NCI-H69 (cell line): ENCODE data around the gene XCR1.
"Not testable (repeated sequence)": the region's sequence is repeated elsewhere in the genome, so short reads cannot be mapped to it uniquely, and the experiment has no call there.

Source experiments
- DNase-seq: peaks from one replicate; lab custom pipeline; 2025; lab: John Stamatoyannopoulos, UW

Gene XCR1

DNA sequence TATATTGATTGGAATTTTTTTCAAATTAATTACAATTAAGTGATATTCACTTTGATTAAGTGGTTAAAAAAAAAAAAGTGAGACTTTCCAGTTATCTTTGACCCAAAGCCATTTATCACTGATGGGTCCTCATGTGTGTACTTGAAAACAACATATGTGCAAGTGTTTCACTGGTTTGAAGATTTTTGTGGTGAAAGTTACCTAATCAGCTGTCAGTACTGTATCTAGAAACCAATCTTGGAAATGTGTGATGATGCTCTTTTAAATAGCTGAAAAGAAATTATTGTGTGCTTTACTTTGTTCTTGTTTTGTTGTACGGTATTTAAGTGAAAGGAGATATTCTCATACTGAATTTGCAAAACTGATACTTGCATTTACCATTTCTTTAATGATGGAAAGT is 11.6 kb upstream of the XCR1 start:
- DNase-seq, result no peak

GRCh38 chr3:46038071-46038470 is 10.8 kb upstream of the XCR1 start:
- DNase-seq, result not testable (repeated sequence)

- no peak for DNase-seq
Observed at GRCh38 chr3:46036191-46036590, 8.9 kb upstream of the XCR1 start.

- no peak for DNase-seq
Observed at GRCh38 chr3:46031747-46032146, 4.5 kb upstream of the XCR1 start.

DNA sequence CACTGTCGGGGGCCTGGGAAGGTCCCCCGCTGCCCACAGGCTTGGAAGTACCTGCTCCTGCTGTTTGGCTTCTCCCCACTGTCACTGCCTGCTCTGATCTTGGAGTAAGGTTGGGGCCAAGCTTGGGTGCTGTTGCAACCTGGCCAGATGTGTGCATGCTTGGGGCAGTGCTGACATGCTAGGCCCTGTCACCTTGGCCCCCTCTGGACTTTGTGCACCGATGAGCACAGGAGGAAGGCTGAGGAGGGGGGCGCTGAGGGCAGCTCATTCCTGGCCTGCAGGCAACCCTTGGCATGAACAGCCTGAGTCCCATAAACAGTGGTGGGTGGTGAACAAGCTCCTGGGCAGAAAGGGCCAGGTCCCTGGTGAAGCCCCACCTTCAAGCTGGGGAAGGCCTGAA is 4.0 kb upstream of the XCR1 start:
- no peak for DNase-seq

GRCh38 chr3:46030626-46031025 is 3.3 kb upstream of the XCR1 start:
- no peak for DNase-seq

DNA sequence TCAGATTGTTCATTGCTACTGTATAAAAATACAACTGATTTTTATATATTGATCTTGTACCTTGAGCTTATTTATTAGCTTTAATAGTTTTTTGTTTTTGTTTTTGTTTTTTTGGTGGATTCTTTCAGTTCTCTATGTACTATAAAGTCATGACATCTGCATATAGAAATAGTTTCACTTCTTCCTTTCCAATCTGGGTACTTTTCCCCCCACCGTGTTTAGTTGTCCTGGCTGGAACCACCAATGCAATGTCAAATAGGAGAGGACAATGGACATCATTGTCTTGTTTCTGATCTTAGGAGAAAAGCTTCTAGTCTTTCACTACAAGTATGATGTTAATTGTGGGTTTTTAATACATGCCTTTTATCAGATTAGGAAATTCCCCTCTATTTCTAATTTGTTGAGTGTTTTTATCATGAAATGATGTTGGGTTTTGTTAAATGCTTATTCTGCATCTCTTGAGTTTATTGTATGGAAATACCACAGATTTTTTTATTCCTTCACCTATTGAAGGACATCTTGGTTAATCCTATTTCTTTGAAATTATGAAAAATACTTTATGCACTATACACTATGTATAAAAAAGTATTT is 2.8 kb upstream of the XCR1 start:
- no peak for DNase-seq

DNA sequence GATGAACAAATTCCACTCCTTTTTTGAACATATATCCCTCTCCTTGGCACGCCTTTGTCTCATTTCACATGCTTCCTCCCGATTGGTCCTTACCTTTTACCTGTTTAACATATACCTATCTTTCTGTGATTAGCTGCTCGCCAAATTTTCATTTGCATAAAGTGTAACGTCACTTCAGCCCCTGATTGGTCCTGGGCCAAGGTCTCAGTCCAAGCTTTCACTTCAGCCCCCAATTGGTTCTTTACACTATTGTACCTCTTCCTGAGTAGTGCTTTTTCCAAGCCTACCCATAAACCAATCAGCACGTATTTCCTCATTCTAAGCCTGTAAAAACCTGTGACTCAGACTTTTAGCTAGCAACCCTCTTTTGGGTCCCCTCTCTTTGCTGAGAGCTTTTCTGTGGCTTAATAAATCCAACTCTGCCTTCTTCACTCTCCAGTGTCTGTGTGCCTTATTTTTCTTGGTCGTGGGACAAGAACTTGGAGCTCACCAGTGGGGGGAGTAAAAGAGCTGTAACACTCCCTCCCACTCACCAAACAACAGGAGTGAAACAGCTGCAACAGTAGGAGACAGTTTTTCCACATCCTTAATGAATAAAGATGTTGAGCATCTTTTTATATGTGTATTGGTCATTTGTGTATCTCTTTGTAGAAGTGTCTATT is 584 bp upstream of the XCR1 start:
- DNase-seq, result peak; percentile 1

DNA sequence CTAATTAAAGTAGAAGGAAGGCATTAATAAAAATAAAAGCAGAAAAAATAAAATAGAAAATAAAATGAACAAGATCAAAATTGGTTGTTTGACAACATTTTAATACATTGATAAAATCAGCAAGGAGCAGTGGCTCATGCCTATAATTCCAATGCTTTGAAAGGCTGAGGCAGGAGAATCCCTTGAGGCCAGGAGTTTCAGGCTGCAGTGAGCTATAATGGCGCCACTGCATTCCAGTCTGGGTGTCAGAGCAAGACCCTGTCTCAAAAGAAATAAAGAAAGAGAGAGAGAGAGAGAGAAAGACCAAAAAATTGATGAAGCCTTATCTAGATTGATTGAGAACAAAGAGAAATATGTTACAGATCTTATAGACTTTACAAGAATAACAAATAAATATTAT is 2.1 kb downstream of the XCR1 start:
- DNase-seq, result no peak

DNA sequence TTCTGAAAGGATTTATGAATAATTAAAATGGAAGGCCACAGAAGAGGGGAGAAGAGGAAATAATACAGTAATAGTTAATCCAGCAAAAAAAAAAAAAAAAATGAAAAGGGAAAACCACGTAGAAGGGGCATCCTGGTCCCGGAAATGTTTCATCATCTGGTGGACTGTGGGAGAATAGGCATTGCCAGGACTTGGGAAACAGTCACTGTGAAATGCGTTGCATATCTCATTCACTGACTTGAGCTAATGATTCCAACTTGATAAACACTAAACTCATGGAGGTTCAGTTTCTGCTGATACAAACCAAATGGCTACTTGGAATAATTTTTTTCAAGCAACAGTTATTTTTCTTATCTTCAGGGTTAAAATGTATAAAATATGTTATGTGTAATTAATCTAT is 3.2 kb downstream of the XCR1 start:
- DNase-seq, result no peak

GRCh38 chr3:46022909-46023785 is 4.1 kb downstream of the XCR1 start:
- DNase-seq, result no peak

GRCh38 chr3:46021516-46021915 is 5.8 kb downstream of the XCR1 start:
- no peak for DNase-seq

GRCh38 chr3:46020766-46021510 is 6.3 kb downstream of the XCR1 start:
- no peak for DNase-seq

GRCh38 chr3:46019707-46020106 is 7.6 kb downstream of the XCR1 start:
- DNase-seq, result no peak

DNA sequence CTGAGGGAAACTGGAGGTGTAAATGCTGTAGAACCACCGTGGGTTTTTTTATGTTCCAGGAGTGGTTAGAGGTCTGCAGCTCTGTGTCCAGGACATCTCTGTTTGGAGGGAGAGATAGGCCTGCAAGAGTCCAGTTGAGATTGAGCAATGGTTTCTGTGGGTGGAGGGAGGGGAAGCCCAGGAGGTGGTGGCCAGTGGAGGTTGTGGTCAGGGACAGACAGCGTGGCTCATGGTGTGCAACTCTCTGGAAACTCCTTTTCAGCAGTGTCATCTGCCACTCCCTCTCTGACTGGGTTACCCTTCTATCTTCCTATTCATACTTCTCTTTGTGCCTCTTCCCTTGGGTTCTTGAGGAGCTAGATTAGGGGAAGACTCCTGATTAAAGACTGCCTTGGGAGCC is 9.6 kb downstream of the XCR1 start:
- DNase-seq, result no peak

GRCh38 chr3:46013316-46014094 is 13.8 kb downstream of the XCR1 start:
- no peak for DNase-seq

- DNase-seq, result no peak
Observed at GRCh38 chr3:46012246-46012645, 15.0 kb downstream of the XCR1 start.

DNA sequence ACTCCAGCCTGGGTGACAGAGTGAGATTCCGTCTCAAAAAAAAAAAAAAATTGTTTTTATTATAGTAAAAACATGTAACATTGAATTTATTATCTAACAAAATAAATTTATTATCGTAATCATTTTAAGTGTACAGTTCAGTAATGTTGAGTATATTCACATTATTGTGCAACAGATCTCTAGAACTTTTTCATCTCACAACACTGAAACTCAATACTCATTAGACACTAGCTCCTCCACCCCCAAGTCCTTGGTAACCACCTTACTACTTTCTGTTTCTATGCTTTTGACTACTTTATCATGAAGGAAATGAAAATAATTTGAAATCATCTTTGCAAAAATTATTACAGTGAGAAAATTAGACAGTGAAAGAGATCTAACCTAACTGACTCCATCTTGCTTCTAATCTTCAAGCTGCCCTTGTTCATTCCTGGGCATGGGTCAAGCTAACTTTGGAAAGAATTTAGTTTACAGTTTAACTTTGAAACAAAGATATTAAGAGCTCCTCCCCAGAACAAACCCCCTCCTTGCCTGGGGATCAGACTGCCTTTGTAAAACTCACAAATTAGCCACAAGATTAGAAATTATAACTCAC is 16.7 kb downstream of the XCR1 start:
- DNase-seq, result no peak

DNA sequence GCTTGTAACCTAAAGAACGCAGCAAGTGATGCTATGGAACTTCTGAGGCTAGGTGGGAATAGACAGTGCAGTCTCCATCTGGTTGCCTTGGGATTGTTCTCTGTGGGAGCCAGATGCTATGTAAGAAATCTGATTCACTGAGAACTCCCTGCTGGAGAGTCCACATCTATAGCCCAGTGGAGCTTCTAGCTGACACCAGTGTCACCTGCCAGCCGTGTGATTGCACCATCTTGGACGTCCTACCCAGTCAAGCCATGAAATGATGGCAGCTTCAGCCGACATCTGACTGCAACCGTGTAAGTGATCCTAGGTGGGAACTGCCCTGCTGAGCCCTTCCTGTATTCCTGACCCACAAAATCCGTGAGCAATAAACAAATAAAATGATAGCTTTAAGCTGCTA is 19.2 kb downstream of the XCR1 start:
- DNase-seq, result no peak

DNA sequence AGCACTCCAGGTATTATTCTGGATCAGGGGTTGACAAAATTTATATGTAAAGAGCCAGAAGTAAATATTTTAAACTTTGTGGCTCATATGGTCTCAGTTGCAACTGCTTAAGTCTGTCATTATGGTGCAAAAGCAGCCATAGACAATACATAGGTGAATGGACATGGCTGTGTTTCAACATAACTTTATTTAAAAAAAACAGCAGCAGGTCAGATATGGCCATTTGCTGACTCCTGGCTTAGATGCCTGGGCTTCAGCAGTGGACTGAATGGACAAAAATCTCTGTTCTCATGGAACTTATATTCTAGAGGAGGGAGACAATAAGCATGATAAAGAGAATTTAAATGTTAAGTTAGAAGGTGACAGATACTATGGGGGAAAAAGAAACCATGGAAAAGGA is 20.0 kb downstream of the XCR1 start:
- no peak for DNase-seq
